BLaER1 (cell line): ENCODE results near the gene HTT.

ENCODE experiments used
- H3K27ac ChIP-seq: shearing (Covaris generic); formaldehyde crosslinking; 2 replicates; pipeline ENCODE4 v1.8.1; 2022
- H3K27me3 ChIP-seq: shearing (Covaris generic); formaldehyde crosslinking; 2 replicates; pipeline ENCODE4 v1.8.1; 2022
- H3K36me3 ChIP-seq: shearing (Covaris generic); formaldehyde crosslinking; 2 replicates; pipeline ENCODE4 v1.8.1; 2022
- H3K4me1 ChIP-seq: shearing (Covaris generic); formaldehyde crosslinking; 2 replicates; pipeline ENCODE4 v1.8.1; 2022
- H3K4me2 ChIP-seq: shearing (Covaris generic); formaldehyde crosslinking; 2 replicates; pipeline ENCODE4 v1.8.1; 2022
- H3K4me3 ChIP-seq: shearing (Covaris generic); formaldehyde crosslinking; 2 replicates; pipeline ENCODE4 v1.8.1; 2022
- H3K9ac ChIP-seq: shearing (Covaris generic); formaldehyde crosslinking; 2 replicates; pipeline ENCODE4 v1.8.1; 2022
- H3K9me3 ChIP-seq: shearing (Covaris generic); formaldehyde crosslinking; 2 replicates; pipeline ENCODE4 v1.8.1; 2022
- H4K20me1 ChIP-seq: shearing (Covaris generic); formaldehyde crosslinking; 2 replicates; pipeline ENCODE4 v1.8.1; 2022
- Cebpa-rat ChIP-seq: shearing (Covaris generic); IDR thresholded peaks from 2 replicates; pipeline ENCODE4 v1.8.1; 2022

The HTT gene

GRCh38 chr4:3065551-3065950, 8.9 kb upstream of the HTT start:
- Histone ChIP-seq H3K36me3 (no peaks in the 10 kb centered on the region), H3K9me3 (peaks cover 5% of the 10 kb centered on the region; the same call in 1 of the 2 replicates), H3K27ac (no peak overlapping the region), H3K27me3 (no peaks in the 10 kb centered on the region), H4K20me1 (no peaks in the 10 kb centered on the region), H3K4me3 (no peak overlapping the region), H3K9ac (no peak overlapping the region), H3K4me2 (no peak overlapping the region), H3K4me1 (no peaks in the 10 kb centered on the region)
- TF ChIP-seq Cebpa-rat, result no peak

GRCh38 chr4:3066836-3067400, 7.6 kb upstream of the HTT start:
- no peak for TF ChIP-seq Cebpa-rat
- H3K27me3 ChIP-seq, result no peaks in the 10 kb centered on the region

GRCh38 chr4:3067473-3068001, 6.9 kb upstream of the HTT start:
- Histone ChIP-seq H3K9ac (no peak overlapping the region), H3K4me3 (no peak overlapping the region), H3K4me1 (no peaks in the 10 kb centered on the region), H3K4me2 (no peak overlapping the region), H3K36me3 (no peaks in the 10 kb centered on the region), H3K27me3 (no peaks in the 10 kb centered on the region), H3K27ac (no peak overlapping the region), H4K20me1 (no peaks in the 10 kb centered on the region), H3K9me3 (peaks cover 5% of the 10 kb centered on the region; the same call in 1 of the 2 replicates)
- TF ChIP-seq Cebpa-rat, result no peak

More at GRCh38 chr4:3066836-3067400, 7.6 kb upstream of the HTT start:
- H3K4me2 ChIP-seq, result no peak overlapping the region
- no peak overlapping the region for H3K4me3 ChIP-seq
- H3K9me3 ChIP-seq, result peaks cover 5% of the 10 kb centered on the region; the same call in 1 of the 2 replicates
- H3K9ac ChIP-seq, result no peak overlapping the region
- H3K36me3 ChIP-seq, result no peaks in the 10 kb centered on the region
- H4K20me1 ChIP-seq, result no peaks in the 10 kb centered on the region
- H3K27ac ChIP-seq, result no peak overlapping the region
- no peaks in the 10 kb centered on the region for H3K4me1 ChIP-seq

GRCh38 chr4:3069661-3070199, 4.8 kb upstream of the HTT start:
- peaks cover 7% of the 10 kb centered on the region for H3K4me1 ChIP-seq
- TF ChIP-seq Cebpa-rat, result no peak
- no peak overlapping the region for H3K4me2 ChIP-seq
- H3K9me3 ChIP-seq, result peaks cover 5% of the 10 kb centered on the region; the same call in 1 of the 2 replicates
- no peaks in the 10 kb centered on the region for H3K36me3 ChIP-seq
- H3K4me3 ChIP-seq, result no peak overlapping the region
- no peak overlapping the region for H3K9ac ChIP-seq
- peaks cover 2% of the 10 kb centered on the region; the same call in 1 of the 2 replicates for H4K20me1 ChIP-seq
- H3K27me3 ChIP-seq, result no peaks in the 10 kb centered on the region
- H3K27ac ChIP-seq, result no peak overlapping the region

GRCh38 chr4:3070709-3071500, 3.6 kb upstream of the HTT start:
- Histone ChIP-seq H3K9ac (no peak overlapping the region), H3K27me3 (no peaks in the 10 kb centered on the region), H3K4me3 (no peak overlapping the region), H3K36me3 (no peaks in the 10 kb centered on the region), H3K27ac (no peak overlapping the region), H3K4me2 (no peak overlapping the region), H3K9me3 (peaks cover 5% of the 10 kb centered on the region; the same call in 1 of the 2 replicates), H4K20me1 (peaks cover 12% of the 10 kb centered on the region), H3K4me1 (peaks cover 11% of the 10 kb centered on the region)
- no peak for TF ChIP-seq Cebpa-rat

- peaks cover 21% of the 10 kb centered on the region for H4K20me1 ChIP-seq
- no peak overlapping the region for H3K27ac ChIP-seq
Measured at GRCh38 chr4:3071811-3072210, 2.7 kb upstream of the HTT start.

GRCh38 chr4:3073158-3074077, 1.1 kb upstream of the HTT start:
- Histone ChIP-seq H3K27me3 (no peaks in the 10 kb centered on the region), H3K4me2 (peak overlapping the region; percentile 92), H3K36me3 (no peaks in the 10 kb centered on the region), H3K9ac (peak overlapping the region; percentile 76), H3K4me3 (peak overlapping the region; percentile 70), H4K20me1 (peaks cover 37% of the 10 kb centered on the region), H3K27ac (peak overlapping the region; percentile 71), H3K9me3 (no peaks in the 10 kb centered on the region), H3K4me1 (peaks cover 36% of the 10 kb centered on the region)
- no peak for TF ChIP-seq Cebpa-rat

More at GRCh38 chr4:3071811-3072210, 2.7 kb upstream of the HTT start:
- TF ChIP-seq Cebpa-rat, result no peak
- H3K36me3 ChIP-seq, result no peaks in the 10 kb centered on the region
- no peak overlapping the region for H3K4me3 ChIP-seq
- H3K27me3 ChIP-seq, result no peaks in the 10 kb centered on the region
- peaks cover 20% of the 10 kb centered on the region for H3K4me1 ChIP-seq
- no peak overlapping the region for H3K9ac ChIP-seq
- H3K4me2 ChIP-seq, result no peak overlapping the region
- H3K9me3 ChIP-seq, result no peaks in the 10 kb centered on the region

GRCh38 chr4:3074846-3075651, 568 bp downstream of the HTT start:
- H3K9ac ChIP-seq, result peak overlapping the region; percentile 89
- peaks cover 6% of the 10 kb centered on the region; the same call in 1 of the 2 replicates for H3K36me3 ChIP-seq
- peak overlapping the region; percentile 90 for H3K4me3 ChIP-seq
- TF ChIP-seq Cebpa-rat, result no peak
- H3K4me2 ChIP-seq, result peak overlapping the region; percentile 84
- no peaks in the 10 kb centered on the region for H3K27me3 ChIP-seq
- H3K4me1 ChIP-seq, result peaks cover 51% of the 10 kb centered on the region
- no peaks in the 10 kb centered on the region for H3K9me3 ChIP-seq
- peaks cover 53% of the 10 kb centered on the region for H4K20me1 ChIP-seq
- peak overlapping the region; percentile 80 for H3K27ac ChIP-seq

GRCh38 chr4:3075652-3075981, 1.1 kb downstream of the HTT start:
- Histone ChIP-seq H4K20me1 (peaks cover 59% of the 10 kb centered on the region), H3K4me3 (peak overlapping the region; percentile 90), H3K9me3 (no peaks in the 10 kb centered on the region), H3K4me2 (peak overlapping the region; percentile 84), H3K27ac (no peak overlapping the region), H3K27me3 (no peaks in the 10 kb centered on the region), H3K9ac (peak overlapping the region; percentile 89), H3K4me1 (peaks cover 51% of the 10 kb centered on the region), H3K36me3 (peaks cover 8% of the 10 kb centered on the region; the same call in 1 of the 2 replicates)
- TF ChIP-seq Cebpa-rat, result no peak
